Vagina (tissue), 2 donors: ENCODE results near the gene C2CD2L.

Source experiments
- POLR2A ChIP-seq, 2 donors: fragments of 450-650 bp; IDR thresholded peaks; one replicate each; pipeline ENCODE4 v1.6.1; 2017; ENCODE audit warnings: antibody characterized with exemption in 2 of 2, mild to moderate bottlenecking in 2 of 2, moderate library complexity in 2 of 2
- POLR2AphosphoS5 ChIP-seq, 2 donors: sonication (generic); formaldehyde crosslinking; IDR thresholded peaks; one replicate each; pipeline ENCODE4 v1.9.0; 2017; ENCODE audit warnings: antibody characterized with exemption in 2 of 2, mild to moderate bottlenecking in 2 of 2, low read depth in 1 of 2; ENCODE audit not compliant: insufficient read depth in 1 of 2
- TF ChIP-seq, protein P1 (sequence below), 3 experiments: fragments of 450-650 bp in 2 of 3; fragments of 200-600 bp in 1 of 3; sonication (generic) in 1 of 3; IDR thresholded peaks; one replicate each; pipeline ENCODE4 v1.5.1; 2017 to 2019; ENCODE audit warnings: antibody characterized with exemption in 3 of 3, mild to moderate bottlenecking in 2 of 3, moderate library complexity in 2 of 3

DNA sequence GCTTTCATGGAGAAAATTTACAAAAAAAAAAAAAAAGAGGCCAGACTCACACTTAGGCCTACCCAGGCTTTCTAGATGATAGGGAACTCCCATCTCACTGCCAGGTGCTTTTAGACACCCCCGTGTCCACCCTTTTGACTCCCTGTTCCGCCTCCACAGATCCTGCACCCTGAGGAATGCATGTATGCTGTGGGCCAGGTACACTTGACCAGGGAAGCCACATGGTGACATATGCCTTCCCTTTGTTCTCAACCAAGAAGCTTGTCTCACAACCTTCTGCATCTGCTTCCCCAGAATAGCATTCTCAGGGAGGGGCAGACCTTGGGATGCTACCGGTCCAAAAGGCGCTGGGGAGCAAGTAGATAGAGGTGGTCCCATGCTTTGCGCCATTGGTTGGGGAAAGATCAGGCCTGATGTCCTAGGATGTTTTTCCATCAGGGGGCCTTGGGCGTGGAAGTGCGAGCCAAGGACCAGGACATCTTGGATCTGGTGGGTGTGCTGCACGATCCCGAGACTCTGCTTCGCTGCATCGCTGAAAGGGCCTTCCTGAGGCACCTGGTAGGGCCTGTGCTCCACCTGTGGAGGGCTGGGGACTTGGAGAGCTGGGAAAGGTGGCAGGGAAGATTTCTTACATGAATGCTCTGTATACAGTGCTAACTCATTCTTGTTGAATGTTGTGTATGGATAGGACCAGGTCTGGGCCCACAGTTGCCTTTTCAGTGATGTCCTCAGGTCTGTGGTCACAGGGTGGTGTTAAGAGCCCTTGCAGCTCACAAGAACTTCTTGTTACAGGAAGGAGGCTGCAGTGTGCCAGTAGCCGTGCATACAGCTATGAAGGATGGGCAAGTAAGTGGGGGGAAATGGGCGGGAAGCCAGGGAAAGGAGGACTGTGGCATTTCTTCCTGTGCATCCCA lies 14.9 kb upstream of the C2CD2L start:
- TF ChIP-seq, protein P1, sequence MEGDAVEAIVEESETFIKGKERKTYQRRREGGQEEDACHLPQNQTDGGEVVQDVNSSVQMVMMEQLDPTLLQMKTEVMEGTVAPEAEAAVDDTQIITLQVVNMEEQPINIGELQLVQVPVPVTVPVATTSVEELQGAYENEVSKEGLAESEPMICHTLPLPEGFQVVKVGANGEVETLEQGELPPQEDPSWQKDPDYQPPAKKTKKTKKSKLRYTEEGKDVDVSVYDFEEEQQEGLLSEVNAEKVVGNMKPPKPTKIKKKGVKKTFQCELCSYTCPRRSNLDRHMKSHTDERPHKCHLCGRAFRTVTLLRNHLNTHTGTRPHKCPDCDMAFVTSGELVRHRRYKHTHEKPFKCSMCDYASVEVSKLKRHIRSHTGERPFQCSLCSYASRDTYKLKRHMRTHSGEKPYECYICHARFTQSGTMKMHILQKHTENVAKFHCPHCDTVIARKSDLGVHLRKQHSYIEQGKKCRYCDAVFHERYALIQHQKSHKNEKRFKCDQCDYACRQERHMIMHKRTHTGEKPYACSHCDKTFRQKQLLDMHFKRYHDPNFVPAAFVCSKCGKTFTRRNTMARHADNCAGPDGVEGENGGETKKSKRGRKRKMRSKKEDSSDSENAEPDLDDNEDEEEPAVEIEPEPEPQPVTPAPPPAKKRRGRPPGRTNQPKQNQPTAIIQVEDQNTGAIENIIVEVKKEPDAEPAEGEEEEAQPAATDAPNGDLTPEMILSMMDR (IDR thresholded peaks at IDR 0.05): no peak
- TF ChIP-seq POLR2AphosphoS5 (IDR thresholded peaks at IDR 0.05; ENCODE audit: insufficient read depth in 1 of 2, low read depth in 1 of 2) (no peak), POLR2A (IDR thresholded peaks at IDR 0.05) (no peak)
